ENCODE data around the gene CPO. TPM values are rescaled to one million over a fixed set of nuclear protein-coding genes. Genes with fewer than 3 reads are reported as not detected.
A peak's percentile ranks its signal among the peaks of the same experiment; 100 is the strongest.

The CPO gene
- total and polyA plus RNA-seq, 2 donors from 2014 or later, result 0.41 to 0.90 TPM

DNA sequence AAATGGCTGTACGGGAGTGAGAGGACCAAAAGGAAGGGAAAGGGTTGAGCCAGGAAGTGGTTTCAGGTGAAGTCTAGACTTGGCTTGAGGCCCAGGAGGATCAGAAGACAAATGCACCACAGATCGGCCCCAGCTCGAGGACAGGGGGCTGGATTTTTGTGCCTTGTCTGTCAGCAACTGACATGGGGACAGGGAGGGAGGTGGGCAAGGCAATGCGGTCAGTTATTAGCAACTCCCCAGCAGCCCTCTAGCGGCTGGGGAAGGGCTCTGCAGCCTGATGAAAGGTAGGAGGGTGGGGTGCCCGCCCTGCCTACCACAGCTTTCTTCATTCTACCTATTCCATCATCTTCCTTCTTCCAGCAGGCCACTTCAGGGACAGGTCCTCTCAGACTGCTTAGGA is 50.0 kb downstream of the CPO start:
- TF ChIP-seq, protein P1, sequence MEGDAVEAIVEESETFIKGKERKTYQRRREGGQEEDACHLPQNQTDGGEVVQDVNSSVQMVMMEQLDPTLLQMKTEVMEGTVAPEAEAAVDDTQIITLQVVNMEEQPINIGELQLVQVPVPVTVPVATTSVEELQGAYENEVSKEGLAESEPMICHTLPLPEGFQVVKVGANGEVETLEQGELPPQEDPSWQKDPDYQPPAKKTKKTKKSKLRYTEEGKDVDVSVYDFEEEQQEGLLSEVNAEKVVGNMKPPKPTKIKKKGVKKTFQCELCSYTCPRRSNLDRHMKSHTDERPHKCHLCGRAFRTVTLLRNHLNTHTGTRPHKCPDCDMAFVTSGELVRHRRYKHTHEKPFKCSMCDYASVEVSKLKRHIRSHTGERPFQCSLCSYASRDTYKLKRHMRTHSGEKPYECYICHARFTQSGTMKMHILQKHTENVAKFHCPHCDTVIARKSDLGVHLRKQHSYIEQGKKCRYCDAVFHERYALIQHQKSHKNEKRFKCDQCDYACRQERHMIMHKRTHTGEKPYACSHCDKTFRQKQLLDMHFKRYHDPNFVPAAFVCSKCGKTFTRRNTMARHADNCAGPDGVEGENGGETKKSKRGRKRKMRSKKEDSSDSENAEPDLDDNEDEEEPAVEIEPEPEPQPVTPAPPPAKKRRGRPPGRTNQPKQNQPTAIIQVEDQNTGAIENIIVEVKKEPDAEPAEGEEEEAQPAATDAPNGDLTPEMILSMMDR (IDR thresholded peaks at IDR 0.05; ENCODE audit: borderline replicate concordance, extremely low read depth, insufficient read depth), result peak; percentile 54
- intact Hi-C loops (cut with DNase I), result loop anchor here (10.0 kb wide), 1 partner anchor 485 kb away; no protein-coding TSS in a partner anchor
- no peak for FAIRE-seq
- Histone ChIP-seq H3K36me3 (ENCODE audit: control insufficient read depth in 2 of 3, insufficient read depth in 3 of 3, low read length in 3 of 3) (no peaks in the 10 kb centered on the region), H3K9me3 (ENCODE audit: control insufficient read depth in 2 of 3, insufficient read depth in 1 of 3, low read length in 3 of 3) (no peaks in the 10 kb centered on the region), H3K27me3 (ENCODE audit: control insufficient read depth, insufficient read depth, low read length) (no peaks in the 10 kb centered on the region), H3K9ac (ENCODE audit: low read length in 3 of 3) (no peak overlapping the region), H3K27ac (ENCODE audit: low read depth in 2 of 2, low read length in 2 of 2) (no peak overlapping the region), H3K4me3 (ENCODE audit: low read length in 3 of 3) (no peak overlapping the region), H3K4me1 (ENCODE audit: control insufficient read depth in 2 of 3, insufficient read depth in 2 of 3, low read depth in 1 of 3, low read length in 3 of 3) (no peaks in the 10 kb centered on the region)
- DNase-seq, result no peak

DNA sequence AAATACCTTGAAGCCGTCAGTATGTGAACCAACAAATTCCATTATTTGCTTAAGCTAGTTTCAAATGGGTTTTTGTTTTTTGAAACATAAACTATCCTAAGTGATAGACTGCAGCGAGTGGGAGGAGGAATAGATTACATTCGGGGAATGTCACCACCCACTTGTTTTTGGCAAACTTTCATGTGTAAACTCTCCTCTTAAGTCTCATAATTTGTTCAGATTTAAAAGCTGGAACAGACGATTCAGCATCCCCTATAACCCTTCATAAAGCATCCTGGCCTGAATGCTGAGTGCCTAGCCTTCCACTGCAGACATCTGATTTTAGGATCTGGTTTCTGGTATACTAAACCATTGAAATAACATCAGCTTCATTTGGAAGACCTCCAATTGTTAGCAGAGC is 51.0 kb downstream of the CPO start:
- H3K27ac ChIP-seq (ENCODE audit: low read depth in 2 of 2, low read length in 2 of 2), result no peak overlapping the region
- H3K9ac ChIP-seq (ENCODE audit: low read length in 3 of 3), result no peak overlapping the region
- intact Hi-C loops (cut with DNase I), result no loop called here
- H3K4me3 ChIP-seq (ENCODE audit: low read length in 3 of 3), result no peak overlapping the region
- H3K27me3 ChIP-seq (ENCODE audit: control insufficient read depth, insufficient read depth, low read length), result no peaks in the 10 kb centered on the region
- DNase-seq (peak in 2 of 5 donors; percentile 38 to 47), FAIRE-seq (no peak)
- H3K9me3 ChIP-seq (ENCODE audit: control insufficient read depth in 2 of 3, insufficient read depth in 1 of 3, low read length in 3 of 3), result no peaks in the 10 kb centered on the region
- no peaks in the 10 kb centered on the region for H3K4me1 ChIP-seq (ENCODE audit: control insufficient read depth in 2 of 3, insufficient read depth in 2 of 3, low read depth in 1 of 3, low read length in 3 of 3)
- no peaks in the 10 kb centered on the region for H3K36me3 ChIP-seq (ENCODE audit: control insufficient read depth in 2 of 3, insufficient read depth in 3 of 3, low read length in 3 of 3)
- TF ChIP-seq, protein P1 (IDR thresholded peaks at IDR 0.05; ENCODE audit: borderline replicate concordance, extremely low read depth, insufficient read depth), result no peak

DNA sequence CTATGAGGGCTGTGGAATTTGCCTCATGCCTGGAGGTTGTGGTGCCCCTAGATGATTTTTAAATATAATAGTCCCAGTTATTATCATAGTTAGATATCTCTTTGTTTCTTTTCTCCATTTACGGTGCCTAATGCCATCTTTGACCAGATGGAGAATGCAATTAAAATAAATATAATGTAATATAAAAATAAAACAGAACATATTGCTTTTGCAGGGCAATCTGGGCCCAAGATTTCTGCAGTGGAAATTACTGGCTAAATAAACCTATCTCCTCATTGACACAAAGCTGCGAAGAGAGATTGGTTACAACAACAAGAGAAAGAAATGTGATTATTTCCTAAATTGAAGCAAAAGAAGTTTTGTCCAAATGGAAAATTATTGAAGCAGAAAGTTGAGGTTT is 51.8 kb downstream of the CPO start:
- intact Hi-C loops (cut with DNase I), result no loop called here
- Histone ChIP-seq H3K27ac (ENCODE audit: low read depth in 2 of 2, low read length in 2 of 2) (no peak overlapping the region), H3K27me3 (ENCODE audit: control insufficient read depth, insufficient read depth, low read length) (no peaks in the 10 kb centered on the region), H3K4me1 (ENCODE audit: control insufficient read depth in 2 of 3, insufficient read depth in 2 of 3, low read depth in 1 of 3, low read length in 3 of 3) (no peaks in the 10 kb centered on the region), H3K9me3 (ENCODE audit: control insufficient read depth in 2 of 3, insufficient read depth in 1 of 3, low read length in 3 of 3) (no peaks in the 10 kb centered on the region), H3K36me3 (ENCODE audit: control insufficient read depth in 2 of 3, insufficient read depth in 3 of 3, low read length in 3 of 3) (no peaks in the 10 kb centered on the region), H3K4me3 (ENCODE audit: low read length in 3 of 3) (no peak overlapping the region), H3K9ac (ENCODE audit: low read length in 3 of 3) (no peak overlapping the region)
- TF ChIP-seq, protein P1 (IDR thresholded peaks at IDR 0.05; ENCODE audit: borderline replicate concordance, extremely low read depth, insufficient read depth), result no peak
- FAIRE-seq (no peak), DNase-seq (no peak)

DNA sequence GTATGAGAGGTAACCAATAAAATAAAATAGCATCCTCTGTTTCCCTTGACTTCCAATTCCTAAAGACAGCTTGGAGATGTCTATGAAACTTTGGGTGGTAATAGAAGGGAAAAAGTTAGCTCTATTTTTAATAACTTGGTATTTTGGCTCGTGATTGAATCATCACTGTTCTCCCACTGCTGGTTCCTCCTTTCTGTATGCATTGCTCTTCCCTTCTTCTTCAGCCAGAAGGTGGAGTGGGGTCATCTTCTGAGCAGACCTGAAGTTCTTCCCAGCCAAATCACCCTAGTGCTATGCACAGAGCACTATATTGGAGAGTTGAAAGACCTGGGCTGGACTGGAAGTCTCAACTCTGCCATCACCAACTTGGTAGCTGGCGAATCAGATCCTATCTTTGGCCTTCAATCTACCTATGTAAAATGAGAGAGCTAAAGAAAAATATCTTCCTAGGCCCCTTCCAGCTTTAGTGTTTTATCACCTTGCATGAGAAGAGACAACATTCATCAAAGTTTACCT is 54.1 kb downstream of the CPO start:
- H3K27ac ChIP-seq (ENCODE audit: low read depth in 2 of 2, low read length in 2 of 2), result no peak overlapping the region
- no peak overlapping the region for H3K4me3 ChIP-seq (ENCODE audit: low read length in 3 of 3)
- no peaks in the 10 kb centered on the region for H3K4me1 ChIP-seq (ENCODE audit: control insufficient read depth in 2 of 3, insufficient read depth in 2 of 3, low read depth in 1 of 3, low read length in 3 of 3)
- no peaks in the 10 kb centered on the region for H3K36me3 ChIP-seq (ENCODE audit: control insufficient read depth in 2 of 3, insufficient read depth in 3 of 3, low read length in 3 of 3)
- peaks cover 0 to 3% (median 0%) of the 10 kb centered on the region in 3 donors for H3K9me3 ChIP-seq (ENCODE audit: control insufficient read depth in 2 of 3, insufficient read depth in 1 of 3, low read length in 3 of 3)
- intact Hi-C loops (cut with DNase I), result no loop called here
- H3K9ac ChIP-seq (ENCODE audit: low read length in 3 of 3), result no peak overlapping the region
- TF ChIP-seq, protein P1 (IDR thresholded peaks at IDR 0.05; ENCODE audit: borderline replicate concordance, extremely low read depth, insufficient read depth), result no peak
- no peak for DNase-seq
- no peaks in the 10 kb centered on the region for H3K27me3 ChIP-seq (ENCODE audit: control insufficient read depth, insufficient read depth, low read length)
- FAIRE-seq, result no peak
